Forelimb muscle (tissue), 1 donor: ENCODE measurements around the gene PSPC1. TPM values are rescaled to one million over a fixed set of nuclear protein-coding genes. Genes with fewer than 3 reads are reported as not detected.
"Not testable (repeated sequence)": the region's sequence is repeated elsewhere in the genome, so short reads cannot be mapped to it uniquely, and the experiment has no call there.

Experiments used
- DNase-seq: peaks from one replicate; pipeline ENCODE4 v3.0.0-alpha.2; 2013; ENCODE audit warnings: low read depth
- polyA plus RNA-seq: library from polyadenylated mRNA; unstranded; fragments of 120-200 nt; gene quantifications from one replicate; pipeline ENCODE4 v1.2.1, GENCODE V29; 2013; ENCODE audit not compliant: insufficient read length

PSPC1 gene
- polyA plus RNA-seq, 1 donor: 46.5 TPM

GRCh38 chr13:19763618-19764017 is 19.1 kb downstream of the PSPC1 start:
- DNase-seq: no peak

GRCh38 chr13:19759669-19760068 is 23.1 kb downstream of the PSPC1 start:
- DNase-seq: no peak

GRCh38 chr13:19742643-19743042 is 40.1 kb downstream of the PSPC1 start:
- no peak for DNase-seq

GRCh38 chr13:19737844-19738557 is 44.7 kb downstream of the PSPC1 start:
- no peak for DNase-seq

DNA sequence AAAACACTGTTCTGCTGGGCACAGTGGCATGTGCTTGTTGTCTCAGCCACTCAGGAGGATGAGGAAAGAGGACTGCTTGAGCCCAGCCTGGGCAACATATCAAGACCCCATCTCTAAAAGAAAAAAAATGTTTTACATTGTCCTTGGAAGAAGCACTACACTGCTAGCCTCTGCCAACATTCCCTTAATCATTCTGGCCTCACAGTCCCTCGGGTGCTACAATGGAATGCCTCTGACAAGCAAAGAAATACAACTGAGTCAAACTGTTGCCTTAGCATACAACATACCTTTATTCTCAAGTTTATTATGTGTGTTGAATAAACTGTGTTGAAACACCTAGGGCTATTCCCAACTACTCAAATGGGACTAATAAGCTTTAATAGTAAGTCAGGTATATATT is 56.1 kb downstream of the PSPC1 start:
- DNase-seq: no peak

- DNase-seq: no peak
These were observed 57.4 kb downstream of the PSPC1 start for GRCh38 chr13:19725320-19725719.

DNA sequence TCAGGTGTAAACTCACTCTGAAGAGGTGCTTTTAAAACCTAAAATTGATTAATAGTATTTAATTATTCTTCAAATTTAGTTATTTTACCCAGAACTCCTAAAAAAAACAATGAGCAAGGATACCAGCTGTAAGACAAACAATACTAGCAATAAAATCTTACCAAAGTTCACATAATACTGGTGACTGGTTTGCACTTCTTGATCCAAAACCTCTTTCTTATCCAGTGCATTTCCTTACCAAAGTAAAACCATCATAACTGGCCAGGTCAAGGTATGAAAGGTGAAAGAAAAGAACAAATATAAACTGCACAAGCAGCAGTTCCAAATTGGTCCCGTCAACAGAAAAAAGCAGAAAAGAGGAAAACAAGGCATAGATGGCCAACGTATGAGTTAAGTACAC is 62.7 kb downstream of the PSPC1 start:
- no peak for DNase-seq

- no peak for DNase-seq
These were observed 69.4 kb downstream of the PSPC1 start for GRCh38 chr13:19713186-19713965.

- DNase-seq: not testable (repeated sequence)
These were observed 73.0 kb downstream of the PSPC1 start for GRCh38 chr13:19709782-19710181.

- DNase-seq: not testable (repeated sequence)
These were observed 73.7 kb downstream of the PSPC1 start for GRCh38 chr13:19709039-19709438.

DNA sequence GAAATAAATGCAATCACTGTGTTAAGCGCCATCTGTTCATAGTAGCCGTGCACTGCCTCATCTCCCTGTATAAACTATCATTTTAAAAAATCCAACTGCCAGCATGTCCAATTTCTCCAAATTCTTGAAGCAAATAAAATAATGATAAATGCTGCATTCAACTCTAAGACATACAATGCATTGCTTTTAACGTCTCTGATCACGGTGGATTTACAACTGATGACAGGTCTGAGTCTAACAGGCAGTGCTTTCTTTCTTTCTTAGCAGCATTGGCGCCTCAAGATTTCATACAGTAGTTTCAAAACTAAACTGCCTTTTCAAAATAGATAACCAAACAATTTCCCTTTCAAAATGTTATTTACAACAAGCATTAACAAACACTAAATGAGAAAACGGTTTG is 78.5 kb downstream of the PSPC1 start:
- DNase-seq: not testable (repeated sequence)

GRCh38 chr13:19701619-19702018 is 81.1 kb downstream of the PSPC1 start:
- DNase-seq: not testable (repeated sequence)

GRCh38 chr13:19700963-19701362 is 81.8 kb downstream of the PSPC1 start:
- not testable (repeated sequence) for DNase-seq

GRCh38 chr13:19695829-19696228 is 86.9 kb downstream of the PSPC1 start:
- DNase-seq: no peak

- no peak for DNase-seq
These were observed 87.3 kb downstream of the PSPC1 start for GRCh38 chr13:19695428-19695827.

DNA sequence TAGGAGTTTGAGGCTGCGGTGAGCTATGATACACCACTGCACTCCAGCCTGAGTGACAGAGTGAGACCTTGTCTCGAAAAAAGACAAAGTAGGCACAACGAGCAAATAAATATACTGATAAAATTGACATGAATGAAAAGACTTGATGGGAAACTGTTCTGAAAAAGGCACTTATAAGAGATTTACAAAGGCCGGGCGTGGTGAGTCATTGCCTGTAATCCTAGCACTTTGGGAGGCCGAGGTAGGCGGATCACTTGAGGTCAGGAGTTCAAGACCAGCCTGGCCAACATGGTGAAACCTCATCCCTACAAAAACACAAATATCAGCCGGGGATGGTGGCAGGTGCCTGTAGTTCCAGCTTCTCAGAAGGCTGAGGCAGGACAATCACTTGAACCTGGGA is 91.3 kb downstream of the PSPC1 start:
- DNase-seq: not testable (repeated sequence)

- DNase-seq: no peak
These were observed 97.3 kb downstream of the PSPC1 start for GRCh38 chr13:19685437-19685836.

GRCh38 chr13:19685034-19685433 is 97.7 kb downstream of the PSPC1 start:
- DNase-seq: no peak

DNA sequence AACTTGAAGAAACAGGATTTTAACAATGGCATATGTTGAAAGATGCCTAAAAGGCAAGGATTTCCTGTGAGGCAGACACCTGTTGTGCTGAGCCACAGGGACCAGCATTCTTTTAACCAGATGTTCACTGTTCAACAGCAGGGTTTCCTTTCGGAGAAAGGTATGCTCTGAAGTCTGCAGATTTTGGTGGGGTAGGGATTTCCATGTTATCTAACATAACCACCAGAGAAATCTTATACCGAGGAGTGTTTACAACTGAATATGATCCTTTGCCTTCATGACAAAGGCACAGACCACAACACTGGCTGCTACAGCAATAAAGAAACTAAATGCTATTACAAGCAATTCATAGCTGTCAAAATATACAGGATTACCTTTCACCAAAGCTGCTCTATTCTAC is 101.2 kb downstream of the PSPC1 start:
- DNase-seq: no peak

- DNase-seq: no peak
These were observed 102.0 kb downstream of the PSPC1 start for GRCh38 chr13:19680751-19681150.

DNA sequence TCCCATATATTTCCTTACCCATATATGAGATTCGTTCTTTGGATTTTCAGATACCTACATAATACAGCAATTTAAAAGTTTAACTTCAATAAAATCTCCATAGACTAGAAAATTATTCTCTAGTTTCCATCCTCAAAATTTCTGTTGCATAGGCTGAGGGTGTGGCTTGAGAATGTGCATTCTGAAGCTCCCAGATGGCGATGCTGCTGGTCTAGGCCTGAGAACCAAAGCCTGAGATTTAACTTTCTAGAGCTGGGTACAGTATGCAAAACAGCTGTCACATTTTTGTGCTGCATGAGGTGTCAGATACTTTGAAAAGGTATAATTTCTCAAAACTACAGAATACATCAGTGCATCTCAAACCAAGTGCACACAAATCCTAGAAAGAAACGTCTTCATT is 106.6 kb downstream of the PSPC1 start:
- no peak for DNase-seq

GRCh38 chr13:19674898-19675297 is 107.8 kb downstream of the PSPC1 start:
- no peak for DNase-seq
